GM12878 (cell line): ENCODE data around the gene FHL1. TPM values are rescaled to one million over a fixed set of nuclear protein-coding genes. Genes with fewer than 3 reads are reported as not detected.
"Not testable (repeated sequence)": the region's sequence is repeated elsewhere in the genome, so short reads cannot be mapped to it uniquely, and the experiment has no call there.

Experiments
- ATAC-seq: fragments of 200-7000 bp; cut with Tn5 transposase; 3 replicates; pipeline ENCODE4 v1.9.1; 2020; ENCODE audit warnings: mild to moderate bottlenecking, moderate library complexity
- BruUV-seq: library from RNA; stranded (reverse); fragments of 400-500 nt; replicated peaks from 2 replicates; lab custom pipeline; 2021; lab: Mats Ljungman, UMichigan
- CTCF ChIA-PET: fragments of 300-600 bp; sonication (Branson Sonifier 250); formaldehyde crosslinking; extraction: SDS; loops from one replicate; lab custom pipeline; 2021; ENCODE audit warnings: inconsistent platforms; lab: Yijun Ruan, JAX
- POLR2A ChIA-PET: fragments of 350-600 bp; formaldehyde crosslinking; extraction: SDS; loops from one replicate; lab custom pipeline; 2021; ENCODE audit warnings: inconsistent platforms; lab: Charles Lee
- RAD21 ChIA-PET: fragments of 300-600 bp; sonication (Branson Sonifier 250); formaldehyde crosslinking; loops from one replicate; lab custom pipeline; 2023; ENCODE audit warnings: antibody characterized with exemption; ENCODE audit not compliant: unreplicated experiment; lab: Charles Lee
- SMC1A ChIA-PET: fragments of 300-600 bp; sonication (Branson Sonifier 250); formaldehyde crosslinking; loops from one replicate; lab custom pipeline; 2023; ENCODE audit not compliant: unreplicated experiment, uncharacterized antibody; lab: Charles Lee
- DNase-seq: peaks from one replicate; pipeline ENCODE4 v3.0.0-alpha.2; 2011; ENCODE audit warnings: low read depth, low spot score
- FAIRE-seq: peaks from 3 replicates; lab custom pipeline; 2011; peaks lifted over from hg19 to GRCh38; lab: Jason Lieb, UNC
- H2AFZ ChIP-seq: 2 replicates; pipeline ENCODE4 v1.6.0; 2011; ENCODE audit warnings: low read depth, low read length, control low read depth; ENCODE audit not compliant: control insufficient read depth
- H3K27ac ChIP-seq: 2 replicates; pipeline ENCODE4 v1.5.1; 2011; ENCODE audit warnings: control low read depth; ENCODE audit not compliant: control insufficient read depth, insufficient read depth
- H3K27me3 ChIP-seq, 2 experiments: replicated peaks in 1 of 2; 2 replicates each; pipeline versions ENCODE4 v1.6.0 to v1.6.1; 2011; ENCODE audit warnings: low read length in 1 of 2; ENCODE audit not compliant: control insufficient read depth in 2 of 2, insufficient read depth in 2 of 2
- H3K36me3 ChIP-seq, 2 experiments: 2 replicates each; pipeline ENCODE4 v1.5.1; 2011; ENCODE audit warnings: low read length in 1 of 2; ENCODE audit not compliant: control insufficient read depth in 2 of 2, insufficient read depth in 2 of 2
- H3K4me1 ChIP-seq: 2 replicates; pipeline ENCODE4 v1.6.1; 2011; ENCODE audit warnings: mild to moderate bottlenecking, low read length, moderate library complexity, mixed read lengths; ENCODE audit not compliant: control insufficient read depth, insufficient read depth
- H3K4me2 ChIP-seq: 2 replicates; pipeline ENCODE4 v1.6.0; 2011; ENCODE audit warnings: control low read depth; ENCODE audit not compliant: control insufficient read depth, insufficient read depth
- H3K4me3 ChIP-seq: fragments of 200-600 bp; sonication (generic); 2 replicates; pipeline ENCODE4 v1.5.1; 2016
- H3K79me2 ChIP-seq: 2 replicates; pipeline ENCODE4 v1.6.0; 2011; ENCODE audit warnings: low read length; ENCODE audit not compliant: control insufficient read depth, insufficient read depth
- H3K9ac ChIP-seq: 2 replicates; pipeline ENCODE4 v1.8.0; 2011; ENCODE audit warnings: low read length, control low read depth, mixed read lengths; ENCODE audit not compliant: control insufficient read depth, insufficient read depth
- H3K9me3 ChIP-seq: replicated peaks from 3 replicates; pipeline ENCODE4 v1.5.1; 2011; ENCODE audit warnings: mild to moderate bottlenecking, low read length; ENCODE audit not compliant: control insufficient read depth, insufficient read depth
- H4K20me1 ChIP-seq: 2 replicates; pipeline ENCODE4 v1.6.0; 2011; ENCODE audit not compliant: control insufficient read depth, insufficient read depth
- BCL11A ChIP-seq: IDR thresholded peaks from 2 replicates; pipeline ENCODE4 v1.6.1; 2011; ENCODE audit warnings: low read depth, low read length
- BHLHE40 ChIP-seq, 2 experiments: fragments of 450-650 bp in 1 of 2; IDR thresholded peaks; 2 replicates each; pipeline ENCODE4 v1.6.1; 2011 to 2017; ENCODE audit warnings: low read depth in 2 of 2, borderline replicate concordance in 1 of 2, improper control_type of control experiment in 1 of 2, low read length in 1 of 2, mild to moderate bottlenecking in 1 of 2
- FOXK2 ChIP-seq: fragments of 450-650 bp; IDR thresholded peaks from 2 replicates; pipeline ENCODE4 v1.6.1; 2017; ENCODE audit warnings: mild to moderate bottlenecking, moderate library complexity
- KDM1A ChIP-seq: fragments of 200-600 bp; sonication (generic); IDR thresholded peaks from 2 replicates; pipeline ENCODE4 v1.6.1; 2016; ENCODE audit warnings: borderline replicate concordance
- NFYA ChIP-seq: IDR thresholded peaks from 2 replicates; pipeline ENCODE4 v1.6.1; 2011; ENCODE audit warnings: low read depth, mild to moderate bottlenecking, low read length, improper control_type of control experiment, borderline replicate concordance
- NFYB ChIP-seq: IDR thresholded peaks from 2 replicates; pipeline ENCODE4 v1.6.1; 2011; ENCODE audit warnings: low read depth, mild to moderate bottlenecking, low read length, improper control_type of control experiment, moderate library complexity; ENCODE audit not compliant: insufficient read depth
- NR2C1 ChIP-seq: fragments of 450-650 bp; IDR thresholded peaks from 2 replicates; pipeline ENCODE4 v1.6.1; 2017; ENCODE audit warnings: antibody characterized with exemption, mild to moderate bottlenecking, moderate library complexity
- PAX5 ChIP-seq: IDR thresholded peaks from 2 replicates; pipeline ENCODE4 v1.6.1; 2011; ENCODE audit warnings: low read depth, low read length, borderline replicate concordance
- POLR2AphosphoS5 ChIP-seq: IDR thresholded peaks from 2 replicates; pipeline ENCODE4 v1.6.1; 2011; ENCODE audit warnings: mild to moderate bottlenecking, low read length, inconsistent platforms
- TBL1XR1 ChIP-seq: IDR thresholded peaks from 2 replicates; pipeline ENCODE4 v1.6.1; 2012; ENCODE audit warnings: low read depth, low read length, improper control_type of control experiment
- TCF3 ChIP-seq: IDR thresholded peaks from 2 replicates; pipeline ENCODE4 v1.6.1; 2012; ENCODE audit warnings: low read depth, mild to moderate bottlenecking, low read length, borderline replicate concordance; ENCODE audit not compliant: insufficient read depth
- ZBED1 ChIP-seq: IDR thresholded peaks from 2 replicates; pipeline ENCODE4 v1.6.1; 2016; ENCODE audit warnings: borderline replicate concordance
- ZNF217 ChIP-seq: fragments of 450-650 bp; IDR thresholded peaks from 2 replicates; pipeline ENCODE4 v1.6.1; 2017; ENCODE audit warnings: antibody characterized with exemption, mild to moderate bottlenecking
- WGBS: methylation state at CpG from one replicate; pipeline ENCODE4 v1.1.6; 2016; ENCODE audit warnings: low lambda C conversion rate; ENCODE audit not compliant: insufficient replicate concordance, insufficient coverage; ENCODE audit errors: missing lambda C conversion rate; 5-methylcytosine and 5-hydroxymethylcytosine counted together
- in situ Hi-C: fragments of 300-500 bp; cut with MboI; formaldehyde crosslinking; loops from 9 replicates; pipeline ENCODE4 v1.14.3; 2018; ENCODE audit warnings: mixed read lengths
- intact Hi-C: fragments of 100-400 bp; cut with micrococcal nuclease; formaldehyde crosslinking; loops from one replicate; pipeline ENCODE4 v1.14.2; 2022; ENCODE audit not compliant: unreplicated experiment
- polyA plus RNA-seq, 11 experiments: library from polyadenylated mRNA; depleted of rRNA in 4 of 11; unstranded in 6 of 11; stranded (reverse) in 5 of 11; fragments of >200 nt; fragmentation: Nextera tagmentation in 4 of 11; fragmentation: Illumina TruSeq in 1 of 11; extraction: Ambion mirVana in 4 of 11; extraction: Trizol in 1 of 11; gene quantifications; 1 replicate in 1 of 11; 2 replicates in 10 of 11; pipeline versions ENCODE4 v1.2.1 to v1.2.3, GENCODE V29; 2011 to 2016; ENCODE audit warnings: inconsistent platforms in 2 of 11, missing spikeins in 2 of 11, low read depth in 1 of 11
- total RNA-seq, 4 experiments: library from RNA; depleted of rRNA in 3 of 4; stranded (reverse); fragments of >200 nt in 3 of 4; fragmentation: Illumina TruSeq in 1 of 4; extraction: Trizol in 1 of 4; gene quantifications; 2 replicates each; pipeline versions ENCODE4 v1.2.1 to v1.2.3, GENCODE V29; 2013 to 2021
- TF ChIP-seq, protein P1 (sequence below): IDR thresholded peaks from 2 replicates; pipeline ENCODE4 v1.6.1; 2012; ENCODE audit warnings: low read depth, low read length, improper control_type of control experiment

Gene FHL1
- total and polyA plus RNA-seq, 10 of the 15 experiments (the other 5 are each of a cell fraction or from before 2014, with no cell fraction given) = 0.13 to 0.59 (median 0.34) TPM; not detected in 1

DNA sequence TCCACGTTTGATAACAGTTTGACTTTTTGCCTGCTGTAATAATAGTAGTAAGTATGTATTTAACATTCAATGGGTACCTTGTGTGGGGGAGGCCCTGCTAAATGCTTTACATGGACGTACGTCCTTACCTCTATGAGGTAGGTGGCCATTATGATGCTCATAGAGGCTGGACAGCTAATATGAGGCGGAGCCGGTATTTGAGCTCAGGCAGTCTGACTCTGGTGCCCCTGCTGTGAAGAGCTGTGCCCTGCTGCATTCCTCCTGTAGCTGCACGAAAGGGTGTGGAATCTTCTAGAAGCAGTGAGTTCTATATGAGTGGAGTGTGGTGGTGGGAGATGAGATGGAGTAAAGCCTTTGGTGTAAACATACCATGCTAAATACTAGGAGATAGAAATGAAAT is 20.7 kb downstream of the FHL1 start:
- H3K4me3 ChIP-seq, H3K4me1 ChIP-seq, intact Hi-C loops, DNase-seq, ATAC-seq, POLR2A ChIA-PET, SMC1A ChIA-PET, H3K27me3 ChIP-seq, BruUV-seq, H3K9ac ChIP-seq, H3K4me2 ChIP-seq, in situ Hi-C loops, H3K27ac ChIP-seq, FAIRE-seq, H3K9me3 ChIP-seq, H2AFZ ChIP-seq, H3K79me2 ChIP-seq, RAD21 ChIA-PET, H4K20me1 ChIP-seq, H3K36me3 ChIP-seq: not testable (repeated sequence)
- 50% methylated on average over 6 of the region's 6 CpGs for WGBS
- CTCF ChIA-PET = interaction anchor here (2.7 kb wide), 1 partner anchor 140 kb away, joined by 9 read pairs; no protein-coding TSS in a partner anchor

DNA sequence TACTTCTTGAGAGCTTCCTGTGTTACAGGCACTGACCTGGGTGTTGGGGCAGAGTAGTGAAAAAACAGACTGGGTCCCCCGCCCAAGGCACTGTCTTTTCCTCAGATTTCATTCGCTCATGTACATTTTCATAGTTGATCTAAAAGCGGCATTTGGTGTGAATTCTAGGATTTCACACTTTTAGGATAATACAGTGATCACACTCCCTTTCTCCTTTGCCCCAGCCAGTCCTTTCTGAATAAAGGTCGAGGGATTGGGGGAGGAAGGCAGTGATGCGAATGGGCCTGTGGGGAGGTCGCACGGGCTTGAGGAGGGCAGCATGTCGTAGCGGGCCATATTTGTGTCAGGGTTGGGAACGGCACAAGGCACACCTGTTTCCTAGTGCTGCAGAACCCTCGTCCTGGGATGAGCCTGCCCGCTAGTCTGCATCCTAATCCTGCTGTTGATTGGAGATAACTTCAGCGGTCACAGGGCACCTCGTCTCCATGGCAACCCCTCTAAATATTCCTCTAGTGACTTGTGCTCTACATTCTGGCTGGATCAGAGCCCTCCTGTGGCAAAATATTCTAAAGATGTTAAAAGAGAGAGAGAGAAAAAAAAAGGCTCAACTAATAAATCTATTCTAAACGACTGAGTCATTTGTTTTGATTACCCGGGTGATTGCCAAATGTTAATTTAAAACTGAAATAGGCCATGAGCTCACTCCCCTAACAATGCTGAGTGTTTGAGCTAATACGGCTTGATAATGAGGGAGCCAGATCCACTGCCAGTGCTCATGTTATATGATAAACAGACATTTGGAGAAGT is 21.8 kb downstream of the FHL1 start:
- SMC1A ChIA-PET = no interaction called here
- no peak for TF ChIP-seq KDM1A
- no peak for TF ChIP-seq BCL11A
- TF ChIP-seq, protein P1, sequence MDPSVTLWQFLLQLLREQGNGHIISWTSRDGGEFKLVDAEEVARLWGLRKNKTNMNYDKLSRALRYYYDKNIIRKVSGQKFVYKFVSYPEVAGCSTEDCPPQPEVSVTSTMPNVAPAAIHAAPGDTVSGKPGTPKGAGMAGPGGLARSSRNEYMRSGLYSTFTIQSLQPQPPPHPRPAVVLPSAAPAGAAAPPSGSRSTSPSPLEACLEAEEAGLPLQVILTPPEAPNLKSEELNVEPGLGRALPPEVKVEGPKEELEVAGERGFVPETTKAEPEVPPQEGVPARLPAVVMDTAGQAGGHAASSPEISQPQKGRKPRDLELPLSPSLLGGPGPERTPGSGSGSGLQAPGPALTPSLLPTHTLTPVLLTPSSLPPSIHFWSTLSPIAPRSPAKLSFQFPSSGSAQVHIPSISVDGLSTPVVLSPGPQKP = no peak
- no peak for TF ChIP-seq ZBED1
- TF ChIP-seq NR2C1 = no peak
- TF ChIP-seq NFYA = no peak
- no peak for TF ChIP-seq BHLHE40 (IDR thresholded peaks at IDR 0.05; ENCODE audit: borderline replicate concordance in 1 of 2, low read depth in 2 of 2, low read length in 1 of 2)
- no peak for TF ChIP-seq FOXK2
- no peak for TF ChIP-seq TBL1XR1
- no peak for TF ChIP-seq POLR2AphosphoS5
- TF ChIP-seq PAX5 = no peak
- TF ChIP-seq ZNF217 = no peak
- TF ChIP-seq TCF3 = no peak
- TF ChIP-seq NFYB = no peak
- TF ChIP-seq, all 136 proteins: peak for 0
- Histone ChIP-seq H3K4me2 (no peak overlapping the region), H4K20me1 (no peaks in the 10 kb centered on the region), H3K27ac (no peak overlapping the region), H3K79me2 (no peaks in the 10 kb centered on the region), H3K4me1 (no peaks in the 10 kb centered on the region), H3K4me3 (no peak overlapping the region), H3K27me3 (no peaks in the 10 kb centered on the region; a peak in 1 of 4 replicates), H2AFZ (no peak overlapping the region), H3K9ac (no peak overlapping the region), H3K36me3 (no peaks in the 10 kb centered on the region), H3K9me3 (no peaks in the 10 kb centered on the region)
- DNase-seq = no peak
- ChIA-PET CTCF (interaction anchor here (0.7 to 1.7 kb wide), 2 partner anchors 36 to 100 kb away, joined by 3 to 5 read pairs; no protein-coding TSS in a partner anchor), RAD21 (no interaction called here), POLR2A (no interaction called here)
- 34% methylated on average over 17 of the region's 17 CpGs for WGBS
- ATAC-seq = no peak
- BruUV-seq = no TSS peak
- intact Hi-C loops (no loop called here), in situ Hi-C loops (no loop called here)
- FAIRE-seq = no peak
